Trophoblast cell (in vitro differentiated cells and primary cell): ENCODE measurements around the gene LPCAT2.

Experiments
- DNase-seq, 2 donors: peaks; one replicate each; pipeline ENCODE4 v3.0.0-alpha.2; 2016
- H2AFZ ChIP-seq: 2 replicates; pipeline ENCODE4 v1.6.1; 2013; ENCODE audit warnings: low read length, moderate library complexity, mild to moderate bottlenecking; ENCODE audit not compliant: insufficient read depth, poor library complexity
- H2AK5ac ChIP-seq: 2 replicates; pipeline ENCODE4 v1.6.1; 2013; ENCODE audit warnings: mild to moderate bottlenecking, low read length
- H2BK120ac ChIP-seq: 2 replicates; pipeline ENCODE4 v1.6.1; 2013; ENCODE audit warnings: low read length, mild to moderate bottlenecking, moderate library complexity; ENCODE audit not compliant: insufficient read depth, poor library complexity
- H2BK12ac ChIP-seq: 2 replicates; pipeline ENCODE4 v1.6.1; 2013; ENCODE audit warnings: mild to moderate bottlenecking, low read length, moderate library complexity
- H2BK5ac ChIP-seq: 2 replicates; pipeline ENCODE4 v1.6.1; 2013; ENCODE audit warnings: low read length, low read depth, moderate library complexity, mild to moderate bottlenecking; ENCODE audit not compliant: poor library complexity
- H3K14ac ChIP-seq: 2 replicates; pipeline ENCODE4 v1.6.1; 2013; ENCODE audit warnings: mild to moderate bottlenecking, low read length
- H3K18ac ChIP-seq: 2 replicates; pipeline ENCODE4 v1.6.1; 2013; ENCODE audit warnings: mild to moderate bottlenecking, low read length
- H3K23ac ChIP-seq: 2 replicates; pipeline ENCODE4 v1.6.1; 2013; ENCODE audit warnings: low read length
- H3K27ac ChIP-seq: 2 replicates; pipeline ENCODE4 v1.5.1; 2013; ENCODE audit warnings: low read depth, mild to moderate bottlenecking, inconsistent platforms, low read length, moderate library complexity
- H3K27me3 ChIP-seq: 2 replicates; pipeline ENCODE4 v1.6.1; 2013; ENCODE audit warnings: inconsistent platforms, mild to moderate bottlenecking, low read length, moderate library complexity; ENCODE audit not compliant: insufficient read depth
- H3K36me3 ChIP-seq, 2 experiments: 1 replicate in 1 of 2; 2 replicates in 1 of 2; pipeline ENCODE4 v1.6.1; 2013; ENCODE audit warnings: low read length in 2 of 2, mild to moderate bottlenecking in 2 of 2, moderate library complexity in 1 of 2; ENCODE audit not compliant: insufficient read depth in 2 of 2, control insufficient read depth in 1 of 2
- H3K4ac ChIP-seq: 2 replicates; pipeline ENCODE4 v1.6.1; 2013; ENCODE audit warnings: low read depth, mild to moderate bottlenecking, low read length, moderate library complexity
- H3K4me1 ChIP-seq, 2 experiments: 1 replicate in 1 of 2; 2 replicates in 1 of 2; pipeline ENCODE4 v1.6.1; 2013; ENCODE audit warnings: low read length in 2 of 2, mild to moderate bottlenecking in 2 of 2, moderate library complexity in 1 of 2; ENCODE audit not compliant: insufficient read depth in 2 of 2, control insufficient read depth in 1 of 2
- H3K4me2 ChIP-seq: 2 replicates; pipeline ENCODE4 v1.6.1; 2013; ENCODE audit warnings: inconsistent platforms, mild to moderate bottlenecking, low read length, moderate library complexity
- H3K4me3 ChIP-seq: 2 replicates; pipeline ENCODE4 v1.5.1; 2013; ENCODE audit warnings: mild to moderate bottlenecking, low read depth, low read length, inconsistent platforms
- H3K79me1 ChIP-seq: one replicate; pipeline ENCODE4 v1.6.1; 2013; ENCODE audit warnings: low read length
- H3K79me2 ChIP-seq: 2 replicates; pipeline ENCODE4 v1.6.1; 2013; ENCODE audit warnings: low read length, mild to moderate bottlenecking; ENCODE audit not compliant: control insufficient read depth, insufficient read depth, poor library complexity
- H3K9ac ChIP-seq: 2 replicates; pipeline ENCODE4 v1.6.1; 2013; ENCODE audit warnings: mild to moderate bottlenecking, low read length
- H3K9me3 ChIP-seq: 2 replicates; pipeline ENCODE4 v1.6.1; 2013; ENCODE audit warnings: low read depth, mild to moderate bottlenecking, control low read depth, inconsistent platforms, low read length; ENCODE audit not compliant: insufficient read depth
- H4K12ac ChIP-seq: 2 replicates; pipeline ENCODE4 v1.6.1; 2013; ENCODE audit warnings: low read depth, mild to moderate bottlenecking, low read length, moderate library complexity
- H4K8ac ChIP-seq: 2 replicates; pipeline ENCODE4 v1.6.1; 2013; ENCODE audit warnings: low read depth, mild to moderate bottlenecking, low read length, moderate library complexity
- H4K91ac ChIP-seq: one replicate; pipeline ENCODE4 v1.6.1; 2013; ENCODE audit warnings: low read depth, mild to moderate bottlenecking, low read length, moderate library complexity
- WGBS: extraction: QIAGEN DNeasy Blood & Tissue Kit; methylation state at CpG from one replicate; pipeline ENCODE4 v1.1.7; 2013; ENCODE audit warnings: missing lambda C conversion rate; ENCODE audit not compliant: insufficient read length, insufficient coverage; ENCODE audit errors: extremely low coverage; 5-methylcytosine and 5-hydroxymethylcytosine counted together

LPCAT2 gene

GRCh38 chr16:55513616-55514015 is 4.7 kb downstream of the LPCAT2 start:
- Histone ChIP-seq H3K14ac (no peak overlapping the region), H3K27ac (no peak overlapping the region), H3K18ac (no peak overlapping the region), H4K91ac (no peak overlapping the region), H3K27me3 (no peaks in the 10 kb centered on the region), H3K36me3 (peaks cover 4 to 9% of the 10 kb centered on the region in 2 experiments), H2BK120ac (no peak overlapping the region), H3K23ac (no peak overlapping the region), H4K12ac (no peak overlapping the region), H4K8ac (no peak overlapping the region), H3K4me2 (no peak overlapping the region), H2BK5ac (no peak overlapping the region), H2AFZ (no peak overlapping the region), H3K4me3 (no peak overlapping the region), H2AK5ac (no peak overlapping the region), H2BK12ac (no peak overlapping the region), H3K9me3 (no peaks in the 10 kb centered on the region), H3K4me1 (peaks cover 0 to 3% of the 10 kb centered on the region in 2 experiments), H3K9ac (no peak overlapping the region), H3K4ac (peak overlapping the region; percentile 49), H3K79me2 (peaks cover 12% of the 10 kb centered on the region), H3K79me1 (peaks cover 9% of the 10 kb centered on the region)
- DNase-seq, result peak in 1 of 2 donors; percentile 26
- whole genome bisulfite sequencing, result no CpG with 5 or more reads among the region's 5 CpGs

- no peak overlapping the region for H2BK120ac ChIP-seq
- no peaks in the 10 kb centered on the region for H3K9me3 ChIP-seq
- no peaks in the 10 kb centered on the region for H3K79me1 ChIP-seq
- H3K27ac ChIP-seq, result no peak overlapping the region
- no peak overlapping the region for H4K8ac ChIP-seq
- peaks cover 3% of the 10 kb centered on the region for H3K79me2 ChIP-seq
- no peak overlapping the region for H3K23ac ChIP-seq
- no peak overlapping the region for H4K91ac ChIP-seq
- H3K4me2 ChIP-seq, result no peak overlapping the region
- peaks cover 0 to 3% of the 10 kb centered on the region in 2 experiments for H3K4me1 ChIP-seq
- no peak overlapping the region for H2AFZ ChIP-seq
- WGBS, result no CpG with 5 or more reads among the region's 1 CpG
- H3K14ac ChIP-seq, result no peak overlapping the region
- H3K27me3 ChIP-seq, result no peaks in the 10 kb centered on the region
- peaks cover 5 to 9% of the 10 kb centered on the region in 2 experiments for H3K36me3 ChIP-seq
- no peak overlapping the region for H3K9ac ChIP-seq
- no peak overlapping the region for H3K4ac ChIP-seq
- H3K4me3 ChIP-seq, result no peak overlapping the region
- H2BK12ac ChIP-seq, result no peak overlapping the region
- H2AK5ac ChIP-seq, result no peak overlapping the region
- H4K12ac ChIP-seq, result no peak overlapping the region
- no peak overlapping the region for H3K18ac ChIP-seq
- DNase-seq, result no peak
- H2BK5ac ChIP-seq, result no peak overlapping the region
These were observed 6.2 kb downstream of the LPCAT2 start for GRCh38 chr16:55515111-55515510.

GRCh38 chr16:55521792-55522191 is 12.9 kb downstream of the LPCAT2 start:
- Histone ChIP-seq H3K9ac (no peak overlapping the region), H3K27ac (no peak overlapping the region), H3K18ac (no peak overlapping the region), H3K4me2 (no peak overlapping the region), H2AK5ac (no peak overlapping the region), H3K27me3 (no peaks in the 10 kb centered on the region), H3K36me3 (peaks cover 0 to 1% of the 10 kb centered on the region in 2 experiments), H3K9me3 (no peaks in the 10 kb centered on the region), H2BK5ac (no peak overlapping the region), H3K4ac (no peak overlapping the region), H3K4me3 (no peak overlapping the region), H3K14ac (no peak overlapping the region), H2BK12ac (no peak overlapping the region), H4K12ac (no peak overlapping the region), H3K79me2 (no peaks in the 10 kb centered on the region), H2BK120ac (no peak overlapping the region), H4K8ac (no peak overlapping the region), H2AFZ (no peak overlapping the region), H4K91ac (no peak overlapping the region), H3K4me1 (no peaks in the 10 kb centered on the region), H3K79me1 (no peaks in the 10 kb centered on the region), H3K23ac (no peak overlapping the region)
- DNase-seq, result no peak
- WGBS, result no CpG with 5 or more reads among the region's 1 CpG

GRCh38 chr16:55526441-55526840 is 17.6 kb downstream of the LPCAT2 start:
- no peaks in the 10 kb centered on the region for H3K79me1 ChIP-seq
- no peak overlapping the region for H3K18ac ChIP-seq
- no peak overlapping the region for H2BK120ac ChIP-seq
- H3K4me1 ChIP-seq, result no peaks in the 10 kb centered on the region
- no peak overlapping the region for H3K14ac ChIP-seq
- H2BK12ac ChIP-seq, result no peak overlapping the region
- H4K8ac ChIP-seq, result no peak overlapping the region
- peaks cover 0 to 2% of the 10 kb centered on the region in 2 experiments for H3K36me3 ChIP-seq
- no peaks in the 10 kb centered on the region for H3K79me2 ChIP-seq
- H2AK5ac ChIP-seq, result no peak overlapping the region
- no peak overlapping the region for H3K27ac ChIP-seq
- no peak overlapping the region for H3K4me3 ChIP-seq
- no peaks in the 10 kb centered on the region for H3K27me3 ChIP-seq
- no peak overlapping the region for H3K23ac ChIP-seq
- H3K9me3 ChIP-seq, result no peaks in the 10 kb centered on the region
- H2BK5ac ChIP-seq, result no peak overlapping the region
- H2AFZ ChIP-seq, result no peak overlapping the region
- H3K4ac ChIP-seq, result no peak overlapping the region
- no peak overlapping the region for H3K4me2 ChIP-seq
- no peak overlapping the region for H4K91ac ChIP-seq
- DNase-seq, result no peak
- H3K9ac ChIP-seq, result no peak overlapping the region
- no peak overlapping the region for H4K12ac ChIP-seq
- no CpG with 5 or more reads among the region's 2 CpGs for WGBS
